GM18909 (cell line): Measurements from ENCODE around the gene PHB1.
"Not testable (repeated sequence)": the region's sequence is repeated elsewhere in the genome, so short reads cannot be mapped to it uniquely, and the experiment has no call there.

ENCODE experiments used
- ATAC-seq: cut with Tn5 transposase; IDR thresholded peaks from one replicate; pipeline ENCODE4 v1.9.1; 2021; ENCODE audit warnings: mild to moderate bottlenecking; ENCODE audit not compliant: unreplicated experiment, poor library complexity

The PHB1 gene

GRCh38 chr17:49440581-49440980 is 25.9 kb upstream of the PHB1 start:
- no peak for ATAC-seq

GRCh38 chr17:49439673-49440571 is 25.2 kb upstream of the PHB1 start:
- ATAC-seq, result no peak

- no peak for ATAC-seq
These were observed 24.6 kb upstream of the PHB1 start for GRCh38 chr17:49439305-49439672.

DNA sequence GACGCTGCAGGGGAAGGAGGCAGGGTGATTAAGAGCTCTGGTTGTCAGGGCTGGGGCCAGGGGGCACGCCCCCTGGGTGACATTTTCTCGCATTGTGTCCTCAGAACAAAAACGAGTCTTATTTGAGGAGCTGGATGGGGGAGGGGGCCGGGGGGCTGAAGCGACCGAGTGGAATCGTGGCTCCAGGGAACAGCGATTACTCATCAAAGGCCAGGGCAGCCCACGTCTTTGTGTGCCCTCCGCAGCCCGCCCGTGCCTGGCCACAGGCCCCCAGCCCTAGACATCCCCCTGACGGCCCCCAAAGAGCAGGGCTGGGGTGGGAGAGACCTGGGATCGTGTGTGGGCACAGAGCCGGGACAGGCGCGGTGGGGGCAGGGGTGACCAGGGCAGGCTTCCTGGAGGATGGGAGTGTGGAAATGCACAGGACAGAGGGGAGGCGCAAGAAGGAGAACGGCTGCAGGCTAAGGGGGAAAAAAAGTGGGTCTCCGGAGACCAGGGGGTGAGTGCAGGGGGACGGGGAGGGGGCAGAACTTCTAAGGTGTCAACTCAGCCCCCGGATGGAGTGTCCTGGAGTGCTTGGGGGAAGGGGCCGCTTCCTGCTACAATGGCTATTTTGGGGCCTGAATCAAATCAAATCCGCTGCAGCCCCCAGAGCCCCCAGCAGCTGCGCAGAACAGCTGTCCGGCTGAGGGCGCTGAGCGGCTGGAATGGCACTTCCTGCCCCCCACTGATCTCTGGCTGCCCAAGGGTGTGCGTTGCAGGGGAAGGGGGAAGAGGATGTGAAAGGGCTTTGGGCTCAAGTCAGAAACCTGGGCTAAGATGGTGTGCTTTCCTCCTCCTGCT is 24.0 kb upstream of the PHB1 start:
- no peak for ATAC-seq

GRCh38 chr17:49437696-49438435 is 23.2 kb upstream of the PHB1 start:
- ATAC-seq, result no peak

DNA sequence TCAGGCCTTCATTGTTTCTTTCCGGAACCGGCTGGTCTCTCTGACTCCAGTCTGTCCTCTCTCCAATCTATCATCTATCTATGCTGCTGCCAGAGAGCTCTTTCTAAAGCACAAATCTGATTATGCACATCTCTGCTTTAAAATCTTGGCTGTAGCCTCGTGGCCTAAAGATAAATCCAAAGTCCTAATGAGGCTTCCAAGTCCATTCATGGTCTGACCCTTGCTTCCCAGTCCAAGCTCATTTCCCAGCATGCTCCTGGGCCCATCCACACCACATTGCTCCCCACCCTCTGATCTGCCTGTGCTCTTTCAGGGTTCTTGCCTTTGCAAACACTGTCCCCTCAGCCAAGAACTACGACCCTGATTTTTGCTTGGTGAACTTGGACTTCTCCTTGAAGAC is 21.5 kb upstream of the PHB1 start:
- ATAC-seq, result no peak

- ATAC-seq, result no peak
These were observed 21.0 kb upstream of the PHB1 start for GRCh38 chr17:49435671-49436029.

- ATAC-seq, result no peak
These were observed 20.4 kb upstream of the PHB1 start for GRCh38 chr17:49434821-49435670.

DNA sequence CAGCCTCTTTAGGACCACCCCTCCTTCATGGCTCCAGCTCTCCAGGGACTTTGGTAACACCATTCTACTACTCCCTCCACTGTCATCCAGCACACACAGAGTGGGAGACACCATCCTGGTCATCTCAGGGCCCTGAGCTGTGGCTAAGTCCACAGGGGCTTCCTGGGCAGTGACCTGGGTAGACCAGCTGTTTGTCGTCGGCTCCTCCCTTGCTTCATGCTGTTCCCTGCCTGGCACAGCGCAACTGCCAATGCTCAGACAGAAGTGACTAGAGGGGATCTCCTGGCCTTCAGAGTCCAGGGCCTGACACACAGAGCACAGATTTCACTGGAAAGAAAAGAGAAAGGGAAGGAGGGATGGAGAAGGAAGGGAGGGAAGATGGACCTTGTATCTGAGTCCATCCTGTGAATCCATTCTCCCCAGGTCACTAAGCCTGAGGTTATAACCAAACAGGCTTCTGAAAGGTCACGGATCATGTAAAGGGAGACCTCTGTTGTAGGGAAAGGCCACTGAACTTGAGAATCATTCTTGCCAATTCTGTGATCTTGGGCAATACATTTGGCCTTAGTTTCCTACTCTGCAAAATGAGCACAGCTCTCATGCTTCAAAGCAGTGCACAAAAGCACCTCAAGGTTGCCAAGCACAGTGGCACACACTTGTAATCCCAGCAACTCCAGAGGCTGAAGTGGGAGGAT is 18.5 kb upstream of the PHB1 start:
- no peak for ATAC-seq

DNA sequence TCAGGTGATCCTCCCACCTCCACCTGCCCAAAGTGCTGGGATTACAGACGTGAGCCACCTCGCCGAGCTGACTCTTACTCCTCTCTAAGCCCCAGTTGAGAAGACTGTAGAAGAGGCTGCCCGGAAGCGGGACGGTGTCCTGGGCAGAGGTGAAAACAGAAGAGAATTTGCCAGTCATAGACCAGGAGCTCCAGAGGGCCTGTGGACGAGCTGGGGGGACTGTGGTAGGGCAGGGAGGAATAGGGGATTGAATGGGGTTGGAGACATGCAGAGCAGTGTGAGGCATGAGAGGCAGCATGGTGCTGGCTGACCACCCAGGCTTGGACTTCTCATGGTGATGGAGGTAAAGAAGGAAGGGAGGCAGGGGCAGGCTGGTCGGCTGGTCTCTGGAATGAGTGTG is 17.1 kb upstream of the PHB1 start:
- ATAC-seq, result no peak

DNA sequence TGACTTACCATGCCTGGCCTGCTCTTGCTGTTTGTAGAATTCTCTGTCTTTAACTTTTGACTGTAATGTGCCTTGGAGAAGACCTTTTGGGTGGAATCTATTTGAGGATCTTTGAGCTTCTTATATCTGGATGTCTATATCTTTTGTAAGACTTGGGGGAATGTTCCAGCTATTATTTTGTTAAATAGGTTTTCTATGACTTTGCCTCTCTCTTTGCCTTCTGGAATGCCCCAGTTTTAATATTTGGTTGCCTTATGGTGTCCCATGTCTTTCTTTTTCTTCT is 10.3 kb upstream of the PHB1 start:
- no peak for ATAC-seq

DNA sequence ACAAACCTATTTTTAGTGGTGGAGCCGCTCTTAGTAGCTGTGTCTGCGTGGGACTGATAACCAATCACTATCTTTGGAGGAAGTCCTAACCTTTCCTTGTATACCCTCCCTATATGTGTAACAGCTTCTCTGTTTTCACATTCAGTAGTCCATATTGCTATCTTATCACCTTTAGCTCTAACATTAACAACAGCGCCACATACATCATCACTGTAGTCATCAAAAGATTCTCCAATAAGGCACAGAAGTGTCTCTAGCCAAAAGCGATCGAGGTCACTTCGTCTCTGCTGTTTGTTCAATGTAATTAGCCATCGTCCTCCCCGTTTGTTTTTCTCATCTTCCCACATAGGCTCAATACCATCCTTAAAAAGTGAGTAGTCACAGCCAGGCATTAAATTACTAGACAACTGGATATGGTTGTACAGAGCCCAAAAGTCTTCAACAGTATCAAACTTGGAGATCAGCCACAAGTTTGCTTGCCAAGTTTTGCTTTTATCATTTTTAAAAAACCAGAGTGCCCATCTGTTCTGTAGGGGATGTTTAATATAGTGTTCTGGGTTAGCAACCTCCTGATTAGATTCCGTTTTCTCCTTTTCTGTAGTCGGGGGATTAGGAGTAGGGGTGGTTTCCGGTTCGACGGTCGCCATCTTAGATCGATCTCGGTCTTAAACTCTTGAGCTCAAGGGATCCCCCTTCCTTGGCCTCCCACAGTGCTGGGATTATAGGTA is 9.8 kb upstream of the PHB1 start:
- ATAC-seq, result not testable (repeated sequence)

- no peak for ATAC-seq
These were observed 8.0 kb upstream of the PHB1 start for GRCh38 chr17:49422714-49423113.

DNA sequence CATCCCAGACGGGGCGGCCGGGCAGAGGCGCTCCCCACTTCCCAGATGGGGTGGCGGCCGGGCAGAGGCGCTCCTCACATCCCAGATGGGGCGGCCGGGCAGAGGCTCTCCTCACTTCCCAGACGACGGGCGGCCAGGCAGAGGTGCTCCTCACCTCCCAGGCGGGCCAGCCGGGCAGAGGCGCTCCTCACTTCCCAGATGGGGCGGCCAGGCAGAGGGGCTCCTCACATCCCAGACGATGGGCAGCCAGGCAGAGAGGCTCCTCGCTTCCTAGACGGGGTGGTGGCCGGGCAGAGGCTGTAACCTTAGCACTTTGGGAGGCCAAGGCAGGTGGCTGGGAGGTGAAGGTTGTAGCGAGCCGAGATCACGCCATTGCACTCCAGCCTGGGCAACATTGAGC is 5.1 kb upstream of the PHB1 start:
- ATAC-seq, result not testable (repeated sequence)

DNA sequence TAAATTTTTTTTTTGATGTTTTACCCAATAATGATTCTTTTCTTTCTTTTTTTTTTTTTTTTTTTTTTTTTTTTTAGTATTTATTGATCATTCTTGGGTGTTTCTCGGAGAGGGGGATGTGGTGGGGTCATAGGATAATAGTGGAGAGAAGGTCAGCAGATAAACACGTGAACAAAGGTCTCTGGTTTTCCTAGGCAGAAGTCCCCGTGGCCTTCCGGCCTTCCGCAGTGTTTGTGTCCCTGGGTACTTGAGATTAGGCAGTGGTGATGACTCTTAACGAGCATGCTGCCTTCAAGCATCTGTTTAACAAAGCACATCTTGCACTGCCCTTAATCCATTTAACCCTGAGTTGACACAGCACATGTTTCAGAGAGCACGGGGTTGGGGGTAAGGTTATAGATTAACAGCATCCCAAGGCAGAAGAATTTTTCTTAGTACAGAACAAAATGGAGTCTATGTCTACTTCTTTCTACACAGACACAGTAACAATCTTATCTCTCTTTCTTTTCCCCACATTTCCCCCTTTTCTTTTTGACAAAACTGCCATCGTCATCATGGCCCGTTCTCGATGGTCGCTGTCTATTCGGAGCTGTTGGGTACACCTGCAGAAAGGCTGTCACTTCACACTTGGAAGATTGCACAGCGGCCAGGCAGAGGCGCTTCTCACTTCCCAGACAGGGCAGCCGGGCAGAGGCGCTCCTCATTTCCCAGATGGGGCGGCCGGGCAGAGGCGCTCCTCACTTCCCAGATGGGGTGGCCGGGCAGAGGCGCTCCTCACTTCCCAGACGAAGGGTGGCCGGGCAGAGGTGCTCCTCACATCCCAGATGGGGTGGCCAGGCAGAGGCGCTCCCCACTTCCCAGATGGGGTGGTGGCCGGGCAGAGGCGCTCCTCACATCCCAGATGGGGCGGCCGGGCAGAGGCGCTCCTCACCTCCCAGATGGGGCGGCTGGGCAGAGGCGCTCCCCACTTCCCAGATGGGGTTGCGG is 4.4 kb upstream of the PHB1 start:
- not testable (repeated sequence) for ATAC-seq

GRCh38 chr17:49414271-49414621 is 436 bp downstream of the PHB1 start:
- ATAC-seq, result no peak

DNA sequence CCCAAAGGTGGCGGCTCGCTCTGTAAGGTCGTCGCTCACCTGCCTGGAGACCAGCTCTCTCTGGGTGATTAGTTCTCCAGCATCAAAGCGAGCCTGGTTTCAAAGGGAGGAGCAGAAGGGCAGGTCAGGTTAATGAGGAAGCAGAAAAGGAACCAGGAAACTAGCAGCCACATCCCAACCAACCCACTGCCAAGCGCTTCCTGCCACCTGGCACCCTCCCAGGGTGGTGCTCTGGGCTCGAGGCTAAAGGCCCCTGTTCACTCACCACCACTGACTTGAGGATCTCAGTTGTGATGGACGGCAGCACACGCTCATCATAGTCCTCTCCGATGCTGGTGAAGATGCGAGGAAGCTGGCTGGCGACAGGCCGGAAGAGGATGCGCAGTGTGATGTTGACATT is 5.6 kb downstream of the PHB1 start:
- no peak for ATAC-seq

DNA sequence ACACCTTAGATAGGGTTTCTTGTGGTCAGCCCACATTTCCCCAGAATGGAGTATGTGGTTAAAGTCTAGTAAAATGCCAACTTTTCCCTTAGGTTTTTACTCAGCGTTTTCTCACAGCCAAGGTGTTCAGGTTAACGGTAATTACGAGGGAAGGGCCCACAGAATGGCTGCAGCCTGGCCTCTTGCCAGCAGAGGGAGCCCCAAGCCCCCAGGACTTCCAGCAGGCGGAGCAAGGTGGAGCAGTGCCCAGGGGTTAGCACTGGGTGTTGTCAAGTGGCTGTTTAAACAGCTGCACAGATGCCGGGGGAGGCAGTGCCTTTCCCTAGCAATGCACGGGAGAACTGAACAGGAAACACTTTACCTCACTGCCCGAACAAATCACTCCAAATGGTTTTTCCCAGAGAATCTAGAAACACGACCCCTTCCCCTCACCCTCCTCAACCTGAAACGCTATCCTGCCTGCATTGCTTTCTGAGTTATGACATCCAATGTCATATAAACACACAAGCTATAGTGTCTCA is 6.6 kb downstream of the PHB1 start:
- peak; percentile 76 for ATAC-seq
